H54 (cell line): ENCODE data around the gene IFRD2.

Experiments used
- DNase-seq: peaks from one replicate; pipeline ENCODE4 v3.0.0; 2011; ENCODE audit warnings: low spot score, mixed read lengths; ENCODE audit not compliant: insufficient read length
- FAIRE-seq: peaks from 3 replicates; lab custom pipeline; 2011; peaks lifted over from hg19 to GRCh38; lab: Jason Lieb, UNC
- POLR2A ChIP-seq: IDR thresholded peaks from 2 replicates; pipeline ENCODE4 v1.6.1; 2011; ENCODE audit warnings: low read depth, mild to moderate bottlenecking, low read length

Gene IFRD2

GRCh38 chr3:50242381-50242770 lies 49.9 kb downstream of the IFRD2 start:
- DNase-seq: no peak
- TF ChIP-seq POLR2A: no peak
- no peak for FAIRE-seq

GRCh38 chr3:50241713-50242380 lies 50.4 kb downstream of the IFRD2 start:
- DNase-seq (no peak), FAIRE-seq (no peak)
- no peak for TF ChIP-seq POLR2A

DNA sequence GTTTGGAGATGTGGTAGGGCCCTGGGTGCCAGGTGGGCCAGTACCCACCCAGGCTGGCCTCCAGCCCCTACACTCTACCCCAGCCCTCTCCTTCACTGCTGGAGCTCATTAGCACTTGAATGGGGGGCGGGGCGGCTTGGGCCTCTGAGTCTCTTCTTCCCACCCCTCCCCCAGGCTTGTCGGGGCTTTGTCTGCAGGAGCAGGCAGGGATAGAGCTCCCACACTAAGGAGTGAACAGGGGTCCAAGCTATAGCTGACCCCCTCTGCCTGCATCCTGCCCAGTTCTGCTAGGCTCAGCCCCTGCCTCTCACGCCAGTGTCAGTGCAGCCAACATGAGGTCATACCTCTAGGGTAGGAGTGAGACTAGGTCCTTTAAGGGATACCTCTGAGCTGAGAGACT lies 51.1 kb downstream of the IFRD2 start:
- no peak for DNase-seq
- no peak for TF ChIP-seq POLR2A
- no peak for FAIRE-seq

DNA sequence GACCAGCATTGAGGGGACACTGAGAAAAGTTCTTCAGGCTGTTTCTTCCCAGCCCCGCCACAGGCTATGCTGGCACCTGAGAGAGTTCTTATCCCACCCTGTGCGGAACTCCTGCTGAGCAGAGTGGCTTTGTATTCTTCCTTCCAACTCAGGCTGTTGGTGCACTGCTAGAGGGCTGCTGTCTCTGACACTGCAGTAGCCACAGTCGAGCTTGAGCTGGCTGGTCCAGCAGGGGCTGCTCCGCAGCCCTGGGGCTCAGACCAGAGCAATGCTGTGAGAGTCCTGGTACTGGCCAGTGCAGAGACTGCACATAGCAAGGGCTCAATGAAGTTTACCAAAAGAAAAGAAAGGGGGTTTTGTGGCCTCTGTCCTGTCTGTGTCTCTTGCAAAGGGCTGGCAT lies 52.6 kb downstream of the IFRD2 start:
- no peak for DNase-seq
- TF ChIP-seq POLR2A: no peak
- FAIRE-seq: no peak

- no peak for TF ChIP-seq POLR2A
These were observed 53.6 kb downstream of the IFRD2 start for GRCh38 chr3:50238549-50239026.

DNA sequence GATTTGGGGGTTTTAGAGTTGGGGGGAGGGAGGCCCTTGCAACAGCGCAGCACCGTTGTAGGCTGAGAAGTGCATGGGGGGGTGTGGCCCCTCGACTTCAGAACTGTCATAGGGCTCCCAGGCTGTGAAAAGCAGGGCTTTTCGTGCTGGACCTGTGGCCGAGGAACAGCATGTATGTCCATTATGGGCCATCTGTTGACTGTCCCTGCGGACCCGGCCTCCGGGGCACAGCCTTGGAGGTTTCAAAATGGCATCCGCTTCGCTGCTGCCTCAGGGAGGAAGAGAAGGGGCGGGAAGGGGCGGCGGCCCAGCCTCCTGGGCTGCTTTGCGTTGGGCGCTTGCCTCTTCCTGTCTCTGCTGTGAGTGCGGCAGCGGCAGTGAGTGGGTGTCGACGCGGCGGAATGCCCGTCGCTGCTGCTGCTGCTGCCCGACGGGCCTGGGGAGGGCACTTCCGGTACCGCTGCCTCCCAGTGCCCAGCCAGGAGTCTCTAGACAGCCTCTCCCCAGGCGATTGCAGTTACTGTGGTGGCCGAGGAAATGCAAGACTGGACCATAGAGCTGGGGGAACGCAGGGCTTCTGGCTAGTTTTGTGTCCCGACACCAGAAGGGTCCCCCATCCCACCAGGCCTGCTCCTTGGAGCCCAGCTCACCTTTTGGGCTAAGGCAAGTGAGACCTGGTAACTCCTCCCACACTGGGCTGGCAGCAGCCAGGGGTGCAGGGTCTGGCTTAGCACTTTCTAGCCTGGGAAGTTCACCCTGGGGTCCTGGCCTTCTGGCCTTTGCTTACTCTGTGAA lies 54.3 kb downstream of the IFRD2 start:
- FAIRE-seq: no peak
- peak; percentile 88 for DNase-seq
- TF ChIP-seq POLR2A: peak; percentile 61

More at GRCh38 chr3:50238549-50239026, 53.6 kb downstream of the IFRD2 start:
- FAIRE-seq: no peak
- DNase-seq: peak; percentile 63
